Kidney epithelial cell (primary cell): ENCODE data around the gene TMEM259. TPM values are rescaled to one million over a fixed set of nuclear protein-coding genes. Genes with fewer than 3 reads are reported as not detected.
A peak's percentile ranks its signal among the peaks of the same experiment; 100 is the strongest.
"Not testable (repeated sequence)": the region's sequence is repeated elsewhere in the genome, so short reads cannot be mapped to it uniquely, and the experiment has no call there.

ENCODE experiments used
- DNase-seq: peaks from one replicate; pipeline ENCODE4 v3.0.0-alpha.2; 2010; ENCODE audit warnings: low read depth
- H3K27me3 ChIP-seq: 2 replicates; pipeline ENCODE4 v1.6.0; 2011; ENCODE audit warnings: low read length; ENCODE audit not compliant: control insufficient read depth, insufficient read depth
- H3K36me3 ChIP-seq: 2 replicates; pipeline ENCODE4 v1.5.1; 2011; ENCODE audit warnings: low read length; ENCODE audit not compliant: control insufficient read depth, insufficient read depth
- H3K4me3 ChIP-seq: 2 replicates; pipeline ENCODE4 v1.5.1; 2011; ENCODE audit warnings: low read depth, mild to moderate bottlenecking, control low read depth, low read length
- total RNA-seq: library from RNA; depleted of rRNA; stranded (reverse); fragments of >200 nt; gene quantifications from 2 replicates; pipeline ENCODE4 v1.2.3, GENCODE V29; 2015
- TF ChIP-seq, protein P1 (sequence below): IDR thresholded peaks from 2 replicates; pipeline ENCODE4 v1.5.1; 2011; ENCODE audit warnings: mild to moderate bottlenecking, moderate library complexity, low read length, control low read depth, inconsistent platforms; ENCODE audit not compliant: insufficient read depth, poor library complexity, severe bottlenecking

The TMEM259 gene
- total RNA-seq, 1 donor from 2014 or later, result 204 TPM

DNA sequence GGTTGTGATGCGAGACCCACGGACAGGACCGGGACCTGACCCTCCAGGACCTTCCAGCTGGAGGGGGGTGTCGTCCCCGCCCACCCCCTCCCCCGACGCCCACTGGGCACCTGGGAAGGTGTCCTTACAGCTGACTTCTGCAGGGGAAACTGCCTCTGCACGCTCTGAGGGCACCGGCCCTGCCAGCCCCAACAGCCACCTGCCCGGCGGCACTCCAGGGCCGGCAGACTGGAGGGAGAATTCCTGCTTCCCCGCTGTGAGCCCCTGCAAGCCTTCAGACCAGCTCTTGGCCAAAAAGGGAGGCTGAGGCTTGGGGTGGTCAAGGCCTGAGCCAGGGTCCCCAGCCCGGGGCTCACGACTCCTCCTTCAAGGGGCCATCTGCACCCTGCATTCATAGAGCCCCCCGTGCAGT lies 6.7 kb upstream of the TMEM259 start:
- Histone ChIP-seq H3K4me3 (peak overlapping the region; percentile 97), H3K27me3 (no peaks in the 10 kb centered on the region), H3K36me3 (peaks cover 3% of the 10 kb centered on the region)
- DNase-seq, result no peak
- TF ChIP-seq, protein P1, sequence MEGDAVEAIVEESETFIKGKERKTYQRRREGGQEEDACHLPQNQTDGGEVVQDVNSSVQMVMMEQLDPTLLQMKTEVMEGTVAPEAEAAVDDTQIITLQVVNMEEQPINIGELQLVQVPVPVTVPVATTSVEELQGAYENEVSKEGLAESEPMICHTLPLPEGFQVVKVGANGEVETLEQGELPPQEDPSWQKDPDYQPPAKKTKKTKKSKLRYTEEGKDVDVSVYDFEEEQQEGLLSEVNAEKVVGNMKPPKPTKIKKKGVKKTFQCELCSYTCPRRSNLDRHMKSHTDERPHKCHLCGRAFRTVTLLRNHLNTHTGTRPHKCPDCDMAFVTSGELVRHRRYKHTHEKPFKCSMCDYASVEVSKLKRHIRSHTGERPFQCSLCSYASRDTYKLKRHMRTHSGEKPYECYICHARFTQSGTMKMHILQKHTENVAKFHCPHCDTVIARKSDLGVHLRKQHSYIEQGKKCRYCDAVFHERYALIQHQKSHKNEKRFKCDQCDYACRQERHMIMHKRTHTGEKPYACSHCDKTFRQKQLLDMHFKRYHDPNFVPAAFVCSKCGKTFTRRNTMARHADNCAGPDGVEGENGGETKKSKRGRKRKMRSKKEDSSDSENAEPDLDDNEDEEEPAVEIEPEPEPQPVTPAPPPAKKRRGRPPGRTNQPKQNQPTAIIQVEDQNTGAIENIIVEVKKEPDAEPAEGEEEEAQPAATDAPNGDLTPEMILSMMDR, result no peak

DNA sequence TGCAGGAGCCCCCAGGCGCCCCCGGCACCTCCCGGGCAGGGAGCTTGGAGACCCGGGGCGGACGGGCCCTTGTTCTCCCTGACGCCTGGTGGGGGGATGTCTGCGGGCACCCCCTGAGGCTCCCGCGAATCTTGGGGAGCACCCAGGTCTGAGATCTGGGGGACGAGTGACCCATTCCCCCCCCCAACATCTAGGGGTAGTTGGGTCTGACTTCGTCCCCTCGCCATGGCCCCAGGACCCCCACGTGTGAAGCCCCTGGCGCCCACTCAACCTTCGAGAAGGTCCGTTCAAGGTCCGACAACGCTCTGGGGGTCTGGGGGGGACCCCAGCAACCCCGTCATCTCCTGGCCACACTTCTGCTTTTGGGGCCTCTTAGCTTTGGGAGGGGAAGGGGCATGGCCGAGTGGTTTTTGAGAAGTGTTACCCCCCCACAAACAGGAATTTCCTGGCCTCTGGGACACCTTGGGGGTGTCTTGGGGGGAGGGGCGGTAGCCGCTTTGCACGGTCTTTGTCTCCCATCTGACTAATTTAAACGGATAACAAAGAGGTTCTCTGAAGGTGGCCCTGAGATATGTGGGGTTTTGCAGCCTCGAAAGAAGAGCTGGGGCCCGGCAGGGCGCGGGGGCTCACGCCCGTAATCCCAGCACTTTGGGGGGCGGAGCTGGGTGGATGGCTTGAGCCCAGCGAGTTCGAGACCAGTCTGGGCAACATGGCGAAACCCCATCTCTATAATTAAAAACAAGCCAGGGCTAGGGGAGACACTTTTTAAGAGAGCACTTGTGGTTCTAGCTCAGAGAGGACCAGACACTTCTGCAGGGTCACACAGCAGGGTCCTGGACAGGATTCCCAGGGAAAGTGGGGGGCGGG lies 6.1 kb upstream of the TMEM259 start:
- TF ChIP-seq, protein P1, result no peak
- H3K4me3 ChIP-seq, result peak overlapping the region; percentile 97
- H3K27me3 ChIP-seq, result no peaks in the 10 kb centered on the region
- DNase-seq, result no peak
- peaks cover 2% of the 10 kb centered on the region for H3K36me3 ChIP-seq

DNA sequence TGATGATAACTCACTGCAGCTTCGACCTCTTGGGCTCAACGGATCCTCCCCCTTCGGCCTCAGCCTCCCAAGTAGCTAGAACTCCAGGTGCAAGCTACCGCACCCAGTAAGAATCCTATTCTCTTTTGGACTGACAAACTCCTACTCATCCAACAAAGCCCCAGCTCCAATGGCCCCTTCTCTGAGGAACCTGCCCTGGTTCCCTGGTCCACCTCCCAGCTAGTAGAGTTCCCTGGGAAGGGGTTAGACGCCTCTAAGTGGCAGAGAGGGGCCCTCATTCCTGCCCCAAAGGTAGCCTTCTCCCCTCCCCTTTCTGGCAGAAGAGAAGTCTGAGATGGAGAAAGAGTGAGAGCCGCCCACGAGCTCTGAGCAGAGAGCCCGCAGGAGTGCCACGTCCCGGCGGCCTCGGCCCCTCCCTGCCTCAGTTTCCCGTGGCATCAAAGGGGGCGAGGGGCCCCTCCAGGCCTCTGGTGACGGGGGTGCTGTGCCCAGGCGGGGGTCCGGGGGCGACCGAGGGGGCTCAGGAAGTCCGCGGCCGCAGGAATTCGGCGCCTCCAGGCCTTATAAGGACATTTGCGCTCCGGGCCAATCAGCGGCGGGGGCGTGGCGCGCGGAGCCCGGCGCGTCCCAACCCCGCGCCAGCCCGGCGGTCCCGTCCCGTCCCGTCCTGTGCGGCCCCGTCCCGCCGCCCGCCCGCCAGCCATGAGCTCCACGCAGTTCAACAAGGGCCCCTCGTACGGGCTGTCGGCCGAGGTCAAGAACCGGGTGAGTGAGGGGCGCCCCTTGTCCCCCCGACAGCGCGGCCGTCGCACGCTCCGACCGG lies 5.2 kb upstream of the TMEM259 start, which contains the start of gene CNN2:
CNN2 (plus strand) TSS at position 649 of the 823 bp plus-strand sequence; CDS start at position 703, 54 bp downstream.
- Histone ChIP-seq H3K4me3 (peak within 1 kb of the TSS; percentile 97), H3K27me3 (no peaks in the 10 kb centered on the region), H3K36me3 (peaks cover 2% of the 10 kb centered on the region)
- DNase-seq, result no peak
- TF ChIP-seq, protein P1, result no peak

DNA sequence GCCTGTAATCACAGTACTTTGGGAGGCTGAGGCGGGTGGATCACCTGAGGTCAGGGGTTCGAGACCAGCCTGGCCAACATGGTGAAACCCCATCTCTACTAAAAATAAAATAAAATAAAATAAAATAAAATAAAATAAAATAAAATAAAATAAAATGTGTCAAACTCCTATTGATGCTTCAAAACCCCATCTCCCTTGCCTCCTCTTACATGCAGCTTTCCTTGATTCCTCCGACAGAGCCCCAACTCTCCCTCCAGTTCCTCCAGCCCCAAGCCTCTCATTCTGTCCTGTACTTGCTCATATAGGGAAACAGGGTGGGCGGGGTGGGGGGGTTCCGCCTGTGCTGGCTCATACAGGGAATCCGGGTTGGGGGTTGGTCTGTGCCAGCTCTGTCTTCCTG lies 4.2 kb upstream of the TMEM259 start:
- not testable (repeated sequence) for H3K4me3 ChIP-seq, DNase-seq, H3K27me3 ChIP-seq, H3K36me3 ChIP-seq

- not testable (repeated sequence) for DNase-seq, H3K27me3 ChIP-seq, H3K36me3 ChIP-seq, H3K4me3 ChIP-seq
These were observed 2.9 kb upstream of the TMEM259 start for GRCh38 chr19:1023883-1024188.

DNA sequence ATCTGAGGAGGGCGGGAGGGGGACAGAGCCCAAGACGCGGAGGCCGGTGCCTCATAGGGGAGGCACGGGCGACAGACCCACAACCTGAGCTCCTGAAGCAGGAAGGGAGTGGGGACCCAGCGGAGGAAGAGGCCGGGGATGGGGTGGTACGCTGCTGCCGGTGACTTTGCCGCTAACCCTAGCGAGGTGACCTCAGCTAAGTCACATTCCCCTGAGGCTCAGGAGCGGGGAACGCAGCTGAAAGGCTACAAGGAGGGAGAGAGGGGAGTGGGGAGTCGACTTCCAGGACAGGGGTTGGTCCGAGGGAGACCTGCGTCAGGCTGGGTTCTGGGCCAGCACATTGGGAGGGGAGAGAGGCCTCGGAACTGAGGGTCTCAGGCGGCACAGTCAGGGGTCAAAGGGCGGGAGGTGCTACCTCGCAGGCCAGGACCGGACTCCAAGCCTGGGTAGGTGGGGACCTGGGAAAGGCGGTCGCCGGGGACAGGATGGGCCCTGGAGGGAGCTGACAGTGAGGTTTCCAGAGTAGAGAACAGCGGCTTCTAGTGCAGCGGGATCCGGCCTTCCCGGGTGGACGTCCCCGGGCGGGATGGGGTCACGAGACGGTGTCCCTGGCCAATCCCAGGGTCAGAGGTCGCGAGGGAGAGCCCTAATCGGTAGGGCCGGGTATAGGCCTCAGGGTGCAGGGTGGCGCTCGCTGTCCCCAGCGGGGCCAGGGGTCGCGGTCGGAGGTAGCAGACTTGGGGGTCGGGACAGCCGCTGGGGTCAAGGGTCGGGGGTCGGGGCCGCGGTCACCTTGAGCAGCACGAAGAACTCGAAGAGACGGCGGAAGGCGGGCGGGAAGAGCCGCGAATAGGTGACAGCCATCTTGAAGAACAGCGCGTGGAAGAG lies 699 bp downstream of the TMEM259 start:
- TF ChIP-seq, protein P1, result no peak
- Histone ChIP-seq H3K27me3 (no peaks in the 10 kb centered on the region), H3K4me3 (peak overlapping the region; percentile 80), H3K36me3 (no peaks in the 10 kb centered on the region)
- no peak for DNase-seq
